Measurements from ENCODE around the gene VWA3A.

VWA3A gene

GRCh38 chr16:22204091-22204655 is 111.8 kb downstream of the VWA3A start:
- DNase-seq (ENCODE audit: low read depth, low spot score): no peak

DNA sequence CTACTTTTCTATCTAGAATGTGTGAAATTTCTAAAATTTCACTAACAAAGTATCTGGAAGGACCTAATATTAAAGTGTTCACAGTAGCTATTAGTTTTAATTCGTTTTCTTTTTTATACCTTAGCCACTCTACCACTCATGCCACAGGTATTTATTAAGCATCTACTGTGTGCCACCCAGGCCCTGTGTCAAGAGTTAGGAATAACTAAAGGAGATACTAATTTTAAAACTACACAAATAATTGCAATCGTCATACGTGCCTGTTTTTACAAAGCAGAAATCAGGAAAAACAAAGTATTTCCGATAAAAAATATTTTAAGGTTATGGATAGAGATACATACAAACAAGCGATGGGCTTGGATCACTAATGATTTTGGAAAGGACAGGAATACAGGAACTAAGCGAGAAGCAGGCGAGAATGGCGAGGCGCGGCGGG is 113.3 kb downstream of the VWA3A start:
- no peak for DNase-seq (ENCODE audit: low read depth, low spot score)

GRCh38 chr16:22206013-22206841 is 113.9 kb downstream of the VWA3A start, which contains the start of gene EEF2K:
EEF2K (plus strand) TSS chr16:22206278; CDS start chr16:22225730, 19,452 bp downstream.
- DNase-seq (ENCODE audit: low read depth, low spot score): peak; percentile 45
